Stimulated activated CD8-positive, alpha-beta memory T cell treated with anti-CD3 and anti-CD28 coated beads, Interleukin-12 subunit alpha, Interleukin-12 subunit beta, amount 100 ng/mL, for 24 hours (primary cell): Measurements from ENCODE around the gene AKAP13.

Experiments
- DNase-seq: peaks from one replicate; pipeline ENCODE4 v3.0.0-alpha.2; 2020; ENCODE audit errors: extremely low read depth

The AKAP13 gene

DNA sequence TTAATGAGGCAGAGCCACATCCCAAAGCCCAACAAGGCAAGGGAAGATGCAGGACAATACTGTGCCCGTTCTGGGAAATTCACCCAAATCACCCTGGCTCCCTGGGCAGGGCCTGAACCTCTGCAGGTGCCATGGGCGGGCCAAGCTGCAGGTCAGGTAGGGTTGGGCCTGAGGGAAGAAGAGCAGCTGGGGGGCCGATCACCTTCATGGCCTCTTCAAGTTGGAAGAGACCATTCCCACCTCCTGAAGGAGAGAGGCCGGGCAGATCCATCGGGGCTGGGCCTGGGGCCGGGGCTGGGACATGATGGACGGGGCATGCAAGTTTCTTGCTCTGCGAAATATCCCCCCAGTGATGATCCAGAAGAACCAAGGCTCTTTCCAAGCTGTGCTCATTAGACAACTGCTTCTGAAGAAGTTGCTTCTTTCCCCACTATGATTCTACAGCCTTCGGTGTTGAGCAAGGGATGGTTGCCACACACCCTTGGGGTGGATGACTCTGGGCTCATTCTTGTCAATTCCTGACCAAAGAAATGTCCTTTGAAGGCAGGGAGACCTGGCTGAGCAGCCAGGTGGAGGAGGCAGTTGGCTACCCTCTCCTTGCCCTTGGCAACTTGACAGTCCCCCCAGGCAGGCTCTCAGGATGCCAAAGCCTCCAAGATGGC is 376.1 kb downstream of the AKAP13 start:
- DNase-seq, result no peak

DNA sequence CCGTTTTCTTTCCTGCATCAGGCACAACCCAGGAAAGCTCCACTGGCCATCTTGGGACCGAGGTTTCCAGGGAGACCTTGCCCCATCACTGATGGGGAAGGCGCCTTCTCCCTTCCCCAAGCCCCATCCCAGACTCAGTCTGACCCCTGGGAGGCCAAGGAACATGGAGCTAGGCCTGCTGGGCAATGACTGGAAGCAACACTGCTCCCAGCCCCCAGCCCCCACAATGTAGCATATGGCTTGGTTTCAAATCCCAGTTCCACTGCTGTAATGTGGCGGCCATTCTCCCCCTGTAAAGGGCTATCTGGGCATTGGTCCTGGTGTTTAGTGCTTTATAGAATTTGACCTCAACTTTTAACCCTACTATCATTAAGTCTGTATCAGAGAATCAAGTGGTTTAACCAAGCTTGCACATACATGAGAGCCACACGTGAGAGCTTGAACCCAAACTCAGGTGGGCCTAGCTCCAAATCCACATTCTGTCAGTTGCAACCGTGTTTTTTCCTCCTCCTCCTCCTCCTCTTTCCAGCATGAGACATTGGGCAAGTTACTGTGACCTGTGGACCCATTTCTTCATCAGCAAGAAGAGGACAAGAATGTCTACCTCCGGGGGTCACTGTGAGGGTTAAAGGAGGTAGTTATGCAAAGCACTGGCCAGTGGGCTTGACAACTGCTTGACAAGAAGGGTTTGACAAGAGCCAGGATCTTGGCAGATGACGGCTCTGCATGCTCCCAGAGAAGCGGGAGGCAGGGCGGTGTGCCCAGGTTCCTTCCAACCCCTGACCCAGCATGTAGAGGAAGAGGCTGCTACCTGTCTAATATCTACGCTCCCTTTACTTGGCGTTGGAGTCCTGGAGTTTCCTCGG is 376.9 kb downstream of the AKAP13 start:
- no peak for DNase-seq

- DNase-seq, result no peak
These were observed 377.7 kb downstream of the AKAP13 start for GRCh38 chr15:85757939-85758654.

- no peak for DNase-seq
These were observed 378.2 kb downstream of the AKAP13 start for GRCh38 chr15:85758655-85758978.

GRCh38 chr15:85759376-85759775 is 379.0 kb downstream of the AKAP13 start:
- DNase-seq, result no peak

DNA sequence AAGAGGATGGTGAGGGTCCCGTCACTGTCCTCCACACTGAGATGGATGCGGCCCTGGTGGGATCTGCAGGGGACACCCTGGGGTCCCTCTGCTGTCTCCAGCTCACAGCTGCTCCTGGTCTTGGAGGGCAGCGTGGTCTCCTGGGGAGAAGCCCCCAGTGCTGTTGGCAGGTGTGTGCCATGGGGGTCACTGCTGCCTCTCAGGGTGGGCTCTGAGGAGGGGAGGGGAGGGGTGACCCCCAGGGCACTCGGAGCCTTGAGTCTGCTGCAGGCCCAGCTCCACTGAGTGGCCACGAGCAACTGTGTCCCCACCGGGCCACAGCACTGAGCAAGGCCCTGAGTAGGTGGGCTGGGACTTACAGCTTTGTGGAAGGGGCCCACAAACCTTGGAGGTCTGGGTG is 379.6 kb downstream of the AKAP13 start:
- DNase-seq, result no peak

DNA sequence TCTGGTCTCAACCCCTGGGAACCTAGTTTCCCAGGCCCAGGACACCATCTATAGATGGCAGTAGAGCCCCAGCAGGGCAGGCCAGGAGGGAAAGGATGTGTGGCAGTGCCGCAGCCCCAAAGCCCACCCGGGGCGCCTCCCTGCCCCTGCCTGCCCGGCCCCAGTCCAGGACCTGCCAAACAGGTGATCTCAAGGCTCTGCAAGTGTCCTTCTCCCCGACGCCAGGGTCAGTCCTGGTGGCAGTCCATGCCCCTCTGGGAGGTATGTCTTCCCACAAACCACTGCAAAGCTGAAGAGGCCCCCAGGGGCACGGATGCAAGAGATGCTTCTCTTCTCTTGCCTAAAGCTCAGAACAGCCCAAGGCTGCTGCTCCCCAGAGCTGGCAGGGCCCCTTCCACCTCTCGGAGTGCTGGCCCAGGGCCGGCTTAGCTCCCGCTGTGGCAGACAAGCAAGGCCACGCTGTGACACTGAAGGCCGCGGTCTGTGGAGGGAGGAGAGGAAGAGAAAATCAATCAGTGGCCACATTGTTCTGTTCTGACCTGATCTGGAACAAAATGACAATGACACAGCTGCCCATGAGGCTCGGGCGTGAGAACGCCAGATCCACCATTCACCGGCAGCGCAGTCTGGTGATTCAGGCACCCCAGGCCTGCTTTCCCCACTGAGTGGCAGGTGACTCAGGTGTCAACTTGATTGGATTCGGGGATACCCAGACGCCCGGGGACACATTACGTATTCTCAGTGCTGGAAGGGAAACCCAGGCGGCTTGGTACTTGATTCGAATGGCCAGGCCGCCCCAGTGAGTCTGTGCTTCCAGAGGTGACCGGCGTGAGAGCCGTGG is 380.3 kb downstream of the AKAP13 start:
- no peak for DNase-seq

GRCh38 chr15:85761635-85762034 is 381.2 kb downstream of the AKAP13 start:
- DNase-seq, result no peak

GRCh38 chr15:85762039-85762755 is 381.8 kb downstream of the AKAP13 start:
- DNase-seq, result no peak

DNA sequence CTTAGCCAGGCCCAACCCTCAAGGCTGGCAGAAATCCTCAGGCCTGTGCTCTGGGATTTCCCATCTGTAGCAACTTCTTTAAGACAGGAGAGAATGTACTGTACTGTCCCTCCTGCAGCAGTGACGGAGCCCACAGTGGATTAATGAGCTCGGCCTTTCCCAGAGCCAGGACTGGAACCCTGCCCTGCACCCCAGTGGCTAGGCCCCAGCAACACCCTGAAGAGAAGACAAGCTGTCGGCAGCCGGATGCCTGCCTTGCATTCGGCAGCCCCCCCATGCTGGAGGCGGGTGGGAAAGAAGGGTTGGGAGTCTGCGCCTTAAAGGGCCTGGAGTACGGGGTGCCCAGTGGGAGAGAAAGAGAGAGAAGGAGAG is 382.3 kb downstream of the AKAP13 start:
- DNase-seq, result no peak

- DNase-seq, result no peak
These were observed 382.8 kb downstream of the AKAP13 start for GRCh38 chr15:85763157-85763556.

DNA sequence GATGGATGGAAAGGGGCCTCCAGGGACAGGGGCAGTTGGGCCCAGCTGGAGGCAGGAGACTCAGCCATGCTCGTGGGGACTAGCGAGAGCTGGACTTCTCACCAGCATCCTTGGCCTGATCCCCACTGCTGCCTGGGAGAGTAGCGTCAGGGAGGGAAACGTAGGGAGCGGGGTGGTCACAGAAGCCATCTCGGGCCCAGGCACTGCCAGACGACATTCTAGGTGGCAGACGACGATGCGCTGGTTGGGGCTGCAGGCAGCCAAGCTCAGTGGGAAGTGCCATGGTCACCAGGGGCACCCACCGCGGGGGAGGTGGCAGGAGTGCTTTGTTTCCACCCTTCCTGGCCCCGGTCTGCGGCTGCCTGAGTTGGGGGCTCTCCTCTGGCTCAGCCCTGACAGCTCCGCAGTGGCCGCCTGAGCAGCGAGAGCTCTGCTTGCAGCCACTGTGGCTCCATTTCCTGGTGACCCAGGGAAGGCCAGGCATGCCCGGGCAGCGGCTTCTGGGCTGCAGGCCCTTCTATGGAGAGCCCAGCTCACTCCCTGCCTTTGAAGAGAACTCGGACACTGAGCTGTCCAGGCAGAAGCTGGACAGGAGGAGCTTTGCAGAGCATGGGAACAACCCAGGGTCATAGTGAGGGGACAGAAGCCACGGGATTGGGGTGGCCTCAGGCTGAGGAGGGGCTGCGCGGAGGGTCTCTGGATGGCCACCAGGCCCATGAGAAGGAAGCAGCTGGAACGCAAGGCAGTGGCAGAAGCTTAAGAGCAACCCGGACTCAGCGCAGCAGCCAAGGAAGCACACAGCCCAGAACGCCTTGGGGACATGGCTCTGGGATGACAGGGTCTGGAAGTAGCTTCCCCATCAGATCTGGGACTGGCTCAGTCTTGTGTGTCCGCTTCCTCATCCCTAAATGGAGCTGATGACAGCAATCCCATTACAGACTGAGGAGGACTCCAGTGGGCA is 383.6 kb downstream of the AKAP13 start:
- DNase-seq, result no peak

GRCh38 chr15:85764649-85765277 is 384.4 kb downstream of the AKAP13 start:
- DNase-seq, result no peak

DNA sequence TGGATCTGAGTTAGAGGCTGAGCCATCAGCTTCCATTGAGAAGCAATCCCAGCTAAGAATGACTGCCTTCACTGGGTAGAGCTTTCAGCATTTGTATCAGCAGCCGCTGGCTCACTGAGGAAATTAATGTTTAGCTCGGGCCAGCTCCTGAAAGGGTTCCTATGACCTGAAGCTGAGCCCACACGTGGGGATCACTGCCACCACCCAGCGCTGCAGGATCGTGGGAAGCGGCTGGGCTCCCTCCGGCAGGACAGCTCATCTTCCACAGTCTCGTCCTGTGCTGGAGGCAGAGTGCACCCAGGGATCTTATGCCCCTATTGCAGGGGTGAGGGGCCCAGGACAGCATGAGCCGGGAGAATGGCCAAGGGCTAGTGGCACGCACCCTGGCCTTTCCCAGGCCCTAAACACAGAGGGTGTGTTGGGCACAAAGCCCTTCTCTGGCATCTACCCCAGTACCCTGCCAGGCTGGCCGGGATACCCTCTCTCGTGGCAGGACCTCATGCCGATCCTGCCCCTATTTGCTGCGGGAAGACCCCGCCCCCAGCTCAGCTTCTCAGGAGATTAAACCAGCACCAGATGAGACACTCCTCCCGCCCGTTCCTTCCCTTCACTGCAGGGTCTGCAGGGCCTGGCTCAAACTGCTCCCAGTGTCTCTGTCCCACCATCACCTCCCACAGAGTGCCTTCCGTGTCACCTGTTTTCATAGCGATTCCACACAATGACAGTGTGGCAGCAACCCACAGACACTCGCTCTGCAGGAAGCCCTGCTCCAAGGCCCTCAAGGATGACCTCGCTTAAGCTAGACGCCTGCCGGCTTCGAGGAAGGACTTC is 385.8 kb downstream of the AKAP13 start:
- DNase-seq, result no peak

DNA sequence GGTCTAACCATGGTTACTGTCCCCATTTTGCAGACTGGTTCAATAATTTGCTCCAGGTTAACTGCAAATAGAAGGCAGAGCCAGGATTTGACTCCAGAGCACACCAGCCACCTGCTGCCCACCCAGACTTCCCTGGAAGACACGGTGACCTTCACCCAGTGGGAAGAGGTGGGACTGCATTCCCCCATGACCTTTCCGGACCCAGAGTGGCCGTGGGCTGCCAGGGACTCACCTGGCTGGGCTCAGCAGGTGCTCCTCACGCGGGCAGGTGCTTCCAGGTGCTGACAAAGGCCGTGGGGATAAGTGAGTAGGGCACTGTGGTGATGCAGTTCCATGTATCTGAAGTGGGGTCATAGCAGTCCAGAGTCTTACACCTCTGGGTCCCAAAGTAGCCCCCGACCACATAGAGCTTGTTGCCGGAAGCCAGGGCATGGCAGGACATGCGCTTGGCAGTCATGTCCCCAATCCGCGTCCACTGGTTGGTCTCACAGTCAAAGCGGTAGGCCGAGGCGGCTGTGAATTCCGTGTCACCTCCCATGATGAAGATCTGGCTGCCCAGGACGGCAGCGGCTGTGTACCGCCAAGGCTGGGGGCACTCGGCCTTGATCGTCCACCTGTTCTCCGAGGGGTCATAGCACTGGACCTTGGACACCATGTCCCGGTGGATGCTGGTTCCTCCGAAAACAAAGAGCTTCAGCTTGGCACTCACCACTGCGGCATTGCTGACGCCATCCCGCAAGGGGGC is 387.6 kb downstream of the AKAP13 start:
- no peak for DNase-seq

DNA sequence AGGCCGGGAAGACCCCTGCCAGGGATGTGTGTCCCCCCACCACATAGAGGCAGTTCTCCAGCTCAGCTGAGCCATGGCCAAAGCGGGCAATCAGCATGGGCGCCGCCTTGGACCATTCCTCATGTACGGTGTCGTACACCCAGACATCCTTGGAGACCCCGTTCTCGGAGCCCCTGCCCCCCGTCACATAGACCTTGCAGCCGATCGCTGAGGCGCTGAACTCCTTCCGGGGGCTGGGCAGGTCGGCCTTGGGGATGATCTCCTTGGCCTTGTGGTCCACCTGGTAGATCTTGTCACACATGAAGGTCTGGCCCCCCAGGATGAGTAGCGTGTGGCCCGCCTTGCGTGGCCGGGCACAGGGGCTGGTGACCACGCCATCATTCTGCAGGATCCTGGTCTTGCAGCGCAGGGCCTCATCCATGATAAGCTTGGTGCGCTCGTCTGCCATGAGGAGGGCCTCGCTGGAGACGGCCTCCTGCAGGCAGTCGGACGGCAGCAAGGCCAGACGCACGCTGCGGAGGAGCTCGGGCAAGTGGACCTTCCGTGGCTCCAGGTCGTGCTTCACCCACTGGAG is 388.3 kb downstream of the AKAP13 start:
- no peak for DNase-seq

DNA sequence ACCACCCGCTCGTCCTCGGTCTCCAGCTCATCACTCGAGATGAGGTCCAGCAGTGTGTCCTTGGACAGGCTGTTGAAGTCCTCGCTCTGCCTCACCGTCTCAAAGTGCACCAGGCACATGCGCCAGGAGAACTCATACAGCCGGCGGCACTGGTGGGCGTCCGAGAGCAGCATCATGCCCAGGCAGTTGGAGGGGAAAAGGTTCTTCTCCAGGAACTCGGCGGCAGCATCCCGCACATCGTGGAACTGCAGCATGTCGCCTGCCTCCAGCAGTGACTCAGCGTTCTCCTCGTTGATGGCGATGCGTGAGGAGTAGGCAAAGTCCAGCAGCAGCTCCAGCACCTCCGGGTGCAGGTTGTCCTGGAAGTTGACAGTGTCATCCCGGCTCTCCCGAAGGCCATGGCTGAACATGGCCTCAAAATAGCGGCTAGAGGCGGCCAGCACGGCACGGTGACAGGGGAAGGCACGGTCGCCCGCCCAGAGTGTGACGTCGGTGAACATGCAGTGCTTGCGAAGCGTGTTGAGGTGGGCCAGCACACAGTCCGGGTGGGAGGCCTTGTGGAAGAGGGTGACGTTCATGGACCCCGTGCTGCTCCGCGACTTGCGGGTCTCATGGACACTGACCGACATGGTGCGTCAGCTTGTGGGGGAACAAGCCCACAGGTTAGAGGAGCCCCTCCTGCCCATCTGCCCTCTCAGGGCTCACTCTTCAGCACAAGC is 388.9 kb downstream of the AKAP13 start:
- no peak for DNase-seq
